Ramos (cell line): ENCODE measurements around the gene DCP1B.
"Not testable (repeated sequence)": the region's sequence is repeated elsewhere in the genome, so short reads cannot be mapped to it uniquely, and the experiment has no call there.

Experiments
- in situ Hi-C: fragments of 300-500 bp; cut with MboI; formaldehyde crosslinking; loops from one replicate; pipeline ENCODE4 v1.14.3; 2022; ENCODE audit warnings: low sequenced_read_pairs; ENCODE audit not compliant: unreplicated experiment

DCP1B gene

DNA sequence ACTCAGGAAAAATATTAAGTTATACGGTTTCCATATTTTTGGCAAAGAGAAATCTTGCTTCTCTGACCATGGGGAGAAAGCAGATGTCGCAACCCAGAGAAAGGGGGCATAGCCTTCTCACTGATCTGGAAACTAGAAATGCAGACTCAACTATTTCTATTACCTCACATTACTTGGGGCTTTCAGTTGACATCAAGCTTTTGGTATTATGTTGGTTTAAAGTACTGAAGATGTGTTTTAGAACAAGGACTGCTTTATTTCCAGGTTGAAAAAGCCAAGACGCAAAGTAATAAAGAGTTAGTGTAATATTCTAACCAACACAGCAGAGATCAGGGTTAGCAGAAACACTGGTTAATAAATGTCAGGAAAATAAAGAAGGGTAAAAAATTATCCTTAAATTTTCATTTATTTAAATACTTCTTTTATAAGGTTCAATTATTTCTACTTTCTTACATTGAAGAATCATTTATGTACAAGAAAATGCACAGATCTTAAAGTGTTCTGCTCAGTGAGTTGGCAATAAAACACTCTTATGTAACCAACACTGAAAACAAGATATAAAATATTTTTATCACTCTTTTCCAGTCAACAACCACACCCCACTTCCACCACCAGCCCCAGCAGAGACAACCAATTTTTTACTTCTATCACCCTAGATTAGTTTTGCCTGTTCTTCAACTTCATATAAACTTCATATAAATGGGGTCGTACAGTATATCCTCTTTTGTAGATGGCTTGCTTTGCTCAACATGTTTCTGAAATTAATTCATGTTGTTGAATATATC, 26.0 kb downstream of the DCP1B start:
- in situ Hi-C loops: no loop called here

DNA sequence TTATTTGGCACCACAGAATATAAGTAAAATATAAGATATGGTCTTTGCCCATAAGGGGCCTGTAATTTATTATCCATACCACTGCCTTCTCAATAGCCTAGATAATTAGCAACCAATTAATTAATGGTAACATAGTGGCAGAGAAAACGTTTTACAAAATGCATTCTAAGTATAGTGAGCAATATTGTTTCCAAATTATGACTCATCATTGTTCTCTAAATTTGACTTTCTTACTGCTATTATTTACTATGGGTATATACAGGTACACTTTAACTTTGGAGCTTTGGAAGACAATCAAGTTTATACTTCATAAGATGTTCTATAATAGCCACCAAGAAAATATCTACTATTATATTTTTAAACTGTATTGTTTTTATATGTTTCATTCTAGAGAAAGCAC, 26.7 kb downstream of the DCP1B start:
- in situ Hi-C loops: no loop called here

DNA sequence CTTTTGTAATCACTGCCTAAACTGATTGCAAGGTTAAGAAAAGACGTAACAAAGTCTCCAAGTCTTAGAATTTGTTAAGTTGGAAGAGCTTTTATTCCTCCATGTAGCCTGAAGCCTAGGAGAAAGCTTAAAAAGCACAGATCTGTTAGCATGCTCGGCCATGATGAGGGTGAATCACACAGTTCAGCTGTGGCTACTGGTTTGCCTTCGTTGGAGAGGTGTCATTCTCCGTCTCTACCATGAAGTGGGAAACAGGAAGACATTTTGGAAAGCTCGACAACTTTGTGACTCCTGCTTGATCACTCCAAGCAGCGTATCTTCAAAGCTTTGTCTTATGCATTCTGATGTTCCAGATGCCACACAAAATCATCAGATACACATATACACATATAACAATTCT, 27.1 kb downstream of the DCP1B start:
- in situ Hi-C loops: no loop called here

DNA sequence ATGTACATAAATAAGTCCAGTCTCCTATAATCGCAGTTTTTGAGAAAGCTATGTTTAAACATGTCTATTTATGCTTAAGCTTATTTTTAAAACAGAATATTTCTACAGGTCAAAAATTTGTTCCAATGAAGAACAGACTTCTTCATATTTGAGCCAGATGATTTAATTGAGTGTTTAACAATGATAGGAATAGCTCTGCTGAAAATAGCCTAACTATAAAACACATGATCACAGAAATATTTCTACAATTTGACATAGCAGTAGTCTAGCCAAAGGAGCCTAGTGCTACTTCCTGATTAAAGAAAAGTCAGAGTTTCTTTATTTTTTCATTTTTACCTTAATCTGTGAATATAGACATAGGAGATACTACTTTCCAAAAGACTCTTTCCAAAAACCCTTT, 29.4 kb downstream of the DCP1B start:
- in situ Hi-C loops: no loop called here

DNA sequence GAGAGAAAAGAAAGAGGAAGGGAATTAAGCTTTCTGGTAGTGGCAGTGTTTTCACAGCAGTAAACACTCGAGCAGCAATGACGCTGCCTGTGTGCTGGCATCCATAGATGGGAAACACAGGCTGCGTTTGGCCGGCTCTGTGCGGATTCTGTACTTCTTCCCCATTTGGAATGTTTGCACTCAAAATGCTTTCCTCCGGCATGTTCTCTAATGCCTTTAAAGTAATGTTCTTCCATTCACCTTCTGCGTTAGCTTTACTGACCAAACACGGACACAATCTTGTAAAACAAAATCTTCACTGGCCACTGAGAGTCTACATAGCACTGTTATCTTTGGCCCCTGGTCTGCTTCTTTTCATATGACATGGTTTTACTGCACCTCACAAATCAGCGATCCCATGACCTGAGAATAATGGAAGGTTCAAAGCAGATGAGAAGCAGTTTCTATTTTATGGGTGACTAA, 31.4 kb downstream of the DCP1B start:
- in situ Hi-C loops: no loop called here

DNA sequence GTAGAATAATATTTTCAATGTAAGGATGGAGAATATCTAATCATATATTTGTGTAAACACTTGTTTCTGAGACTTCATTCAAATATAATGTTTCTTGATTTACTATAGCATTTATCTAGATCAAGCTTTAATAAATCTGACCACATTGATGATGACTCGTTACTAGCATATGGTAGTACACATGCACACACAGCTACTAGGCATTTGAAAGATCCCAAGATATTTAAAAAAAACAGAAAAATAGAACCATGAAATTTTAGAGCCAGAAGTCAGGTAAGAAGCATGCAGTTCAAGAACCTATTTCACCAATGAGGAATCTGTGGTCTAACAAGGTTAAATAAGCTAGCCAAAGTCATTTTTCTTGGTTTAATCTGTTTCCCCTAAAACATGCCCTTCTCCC, 32.0 kb downstream of the DCP1B start:
- in situ Hi-C loops: no loop called here

DNA sequence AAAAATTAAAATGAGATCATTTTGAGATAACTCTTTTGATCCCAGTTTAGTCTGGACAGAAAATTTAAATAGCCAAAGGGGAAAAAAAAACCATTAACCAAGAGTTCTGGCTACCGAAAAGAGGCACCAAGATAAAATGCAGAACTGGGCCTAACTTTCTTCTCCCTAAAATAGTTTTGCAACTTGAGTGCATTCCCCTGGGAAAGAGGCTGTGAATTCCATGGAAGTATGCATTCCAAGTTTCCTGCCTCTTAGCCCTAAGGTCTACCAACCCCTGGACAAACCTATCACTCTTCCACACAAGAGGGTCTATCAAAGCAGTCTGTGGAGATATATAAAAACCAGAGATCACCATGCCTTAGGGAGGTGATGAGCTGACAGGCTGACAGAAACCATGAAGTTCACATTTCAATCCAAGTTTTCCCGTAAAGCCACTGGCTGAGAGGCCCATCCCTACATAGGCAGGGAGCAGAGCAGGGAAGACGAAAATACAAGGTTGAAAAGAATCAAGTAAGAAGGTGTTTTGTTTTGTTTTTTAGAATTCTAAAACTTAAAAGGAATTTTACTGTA, 33.8 kb downstream of the DCP1B start:
- in situ Hi-C loops: no loop called here

DNA sequence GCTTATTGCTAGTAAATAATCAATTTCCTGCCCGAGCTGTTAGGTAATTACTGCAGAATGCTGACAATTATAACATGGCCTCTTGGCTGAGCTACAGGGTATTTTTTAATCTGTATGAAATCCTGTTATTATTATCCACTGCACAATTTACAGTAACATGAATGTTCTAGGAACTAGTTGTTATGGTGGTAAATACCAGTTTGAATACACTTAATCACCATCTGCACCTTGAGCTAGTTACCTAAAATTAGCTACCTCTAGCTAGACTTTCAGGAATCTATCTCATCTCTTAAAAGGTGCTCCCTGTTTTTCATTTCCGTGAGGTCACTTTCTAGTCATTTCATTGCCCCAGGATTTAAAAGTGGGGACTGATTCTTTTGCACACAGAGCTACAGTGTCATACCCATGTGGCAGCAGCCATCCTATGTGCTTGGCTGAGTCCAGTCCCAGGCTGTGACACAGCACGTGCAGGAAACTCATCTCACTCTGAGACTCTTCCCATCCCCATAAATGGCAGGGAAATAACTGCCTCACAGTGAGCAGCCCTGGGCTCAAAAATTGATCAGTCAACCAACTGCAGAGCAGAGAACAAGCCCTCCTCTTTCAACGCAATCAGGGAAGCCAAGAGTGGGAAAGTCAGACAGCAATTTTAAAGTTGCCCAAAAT, 37.6 kb downstream of the DCP1B start:
- in situ Hi-C loops: no loop called here

DNA sequence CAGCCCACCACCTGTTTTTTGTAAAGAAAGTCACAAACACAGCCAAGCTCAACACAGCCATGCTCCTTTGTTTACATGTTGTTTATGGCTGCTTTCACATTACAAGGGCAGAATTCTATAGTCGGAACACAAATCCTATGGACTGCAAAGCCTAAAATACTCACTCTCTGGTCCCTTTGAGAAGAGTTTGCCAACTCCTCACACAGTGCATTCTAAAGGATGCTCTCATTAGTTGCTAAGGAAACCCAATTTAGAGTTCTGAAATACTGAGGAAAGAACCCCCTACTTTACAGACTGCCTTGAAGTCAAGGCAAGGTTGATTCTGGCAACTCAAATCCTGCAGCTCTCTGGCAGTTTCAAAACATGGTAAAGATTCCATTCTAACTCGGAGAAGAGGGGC, 38.3 kb downstream of the DCP1B start:
- in situ Hi-C loops: no loop called here

DNA sequence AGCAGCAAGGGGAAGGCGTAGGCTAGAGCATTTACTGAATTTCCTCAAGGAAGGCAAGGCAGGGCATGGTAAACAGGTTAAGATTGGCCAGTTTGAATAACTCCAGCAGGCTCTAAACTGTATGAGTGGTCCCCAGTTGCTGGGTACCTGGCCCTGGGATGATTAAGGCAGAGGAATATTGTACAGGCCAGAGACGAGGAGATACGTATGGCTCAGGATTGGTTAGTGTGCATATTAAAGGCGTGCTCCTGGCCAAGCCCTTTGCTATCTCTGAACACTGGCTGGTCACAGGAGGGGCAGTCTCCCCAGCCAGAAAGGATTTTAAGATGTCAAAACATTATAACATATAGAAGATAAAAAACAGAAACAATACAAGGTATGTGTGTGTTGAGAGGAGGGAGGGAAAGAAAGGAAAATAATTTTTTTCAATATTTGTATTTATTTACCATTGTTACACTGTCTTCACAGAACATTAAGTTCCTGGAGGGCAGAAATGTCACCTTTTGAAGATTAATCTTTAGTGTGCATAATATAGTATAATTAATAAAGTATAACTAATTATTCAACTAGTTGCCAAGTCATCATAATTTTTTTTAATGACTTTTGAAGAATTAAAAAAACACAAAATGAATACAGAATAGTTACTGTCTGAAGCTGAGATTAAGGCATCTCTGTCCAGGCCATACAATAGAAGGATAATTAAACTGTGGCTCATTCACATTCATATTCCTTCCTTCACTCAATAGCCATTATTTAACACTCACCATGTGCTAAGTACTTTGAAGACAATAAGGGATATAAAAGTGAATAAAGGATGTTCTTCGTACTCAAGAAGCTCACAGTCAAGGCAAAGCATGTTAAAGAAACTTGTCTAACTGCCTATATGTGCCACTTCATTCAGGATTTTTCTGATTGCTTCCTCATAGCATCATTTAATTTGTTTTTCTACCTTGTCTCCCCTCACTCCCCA, 41.9 kb downstream of the DCP1B start:
- in situ Hi-C loops: no loop called here

DNA sequence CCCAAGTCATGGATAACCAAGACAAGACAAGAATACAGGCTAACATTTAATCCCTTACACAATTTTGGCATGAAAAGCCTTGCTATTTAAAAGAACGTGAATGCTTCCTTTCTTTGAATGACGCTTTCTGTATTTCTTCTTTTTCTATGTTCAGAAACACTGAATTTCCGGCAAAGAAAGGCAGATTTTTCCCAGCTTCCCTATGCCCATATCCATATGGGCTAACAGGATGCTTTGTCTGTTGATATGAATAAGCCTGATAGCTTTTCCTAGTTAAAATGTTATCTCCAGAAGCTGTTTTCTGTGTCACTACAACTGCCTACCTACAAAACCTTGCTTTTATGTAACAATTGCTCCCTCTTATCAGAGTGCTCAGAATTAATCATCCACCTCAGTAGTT, 47.5 kb downstream of the DCP1B start:
- in situ Hi-C loops: no loop called here

DNA sequence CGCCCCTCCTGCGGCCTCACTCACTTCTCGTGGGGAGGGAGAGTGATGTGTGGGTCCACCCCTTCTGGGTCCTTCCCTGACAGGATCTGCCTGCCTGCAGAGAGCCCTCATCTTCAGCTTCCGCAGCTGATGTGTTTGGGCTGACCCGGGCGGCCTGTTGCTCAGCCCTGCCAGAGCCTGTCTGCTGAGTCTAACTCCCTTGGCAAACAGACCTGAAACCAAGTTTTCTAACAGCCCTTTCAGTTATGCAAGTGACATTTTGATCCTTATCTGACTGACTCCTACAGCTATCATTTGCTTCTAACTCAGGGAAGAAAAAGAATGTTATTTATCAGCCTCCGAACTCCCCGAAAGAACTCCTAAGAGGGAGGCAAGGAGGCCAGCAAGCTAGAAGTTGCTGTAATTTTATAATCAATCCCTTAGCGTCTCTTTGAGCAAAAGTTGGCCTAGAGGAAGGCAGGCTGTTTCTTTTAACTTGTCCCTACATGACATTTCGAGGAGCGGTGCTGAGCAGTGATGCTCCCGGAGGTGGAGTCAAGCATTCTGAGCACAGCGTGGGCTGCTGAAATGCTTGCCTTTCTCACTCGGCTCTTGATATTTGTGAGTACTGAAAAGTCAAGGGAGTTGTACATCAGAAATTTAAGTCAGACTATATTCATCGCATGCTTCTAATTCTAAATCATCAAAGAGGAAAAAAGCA, 54.3 kb downstream of the DCP1B start:
- in situ Hi-C loops: no loop called here

DNA sequence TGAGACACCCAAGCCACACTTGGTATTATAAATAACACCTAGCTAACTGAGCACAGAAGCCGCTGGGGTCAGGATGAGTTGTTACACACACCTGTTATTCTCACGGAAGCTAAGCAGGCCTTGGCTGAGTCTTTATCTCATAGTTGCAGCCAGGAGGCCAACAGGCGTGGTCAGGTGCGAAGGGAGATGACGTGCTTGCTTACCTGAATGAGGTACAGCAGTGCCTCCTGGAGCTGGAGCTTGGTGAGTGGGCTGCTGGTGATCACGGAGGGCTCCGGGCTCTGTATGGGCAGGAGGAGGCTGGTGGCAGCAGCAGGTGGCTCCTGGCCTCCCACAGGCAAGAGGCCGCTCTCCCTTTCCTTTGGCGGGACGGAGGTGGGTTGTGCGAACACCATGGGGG, 55.4 kb downstream of the DCP1B start:
- in situ Hi-C loops: no loop called here

DNA sequence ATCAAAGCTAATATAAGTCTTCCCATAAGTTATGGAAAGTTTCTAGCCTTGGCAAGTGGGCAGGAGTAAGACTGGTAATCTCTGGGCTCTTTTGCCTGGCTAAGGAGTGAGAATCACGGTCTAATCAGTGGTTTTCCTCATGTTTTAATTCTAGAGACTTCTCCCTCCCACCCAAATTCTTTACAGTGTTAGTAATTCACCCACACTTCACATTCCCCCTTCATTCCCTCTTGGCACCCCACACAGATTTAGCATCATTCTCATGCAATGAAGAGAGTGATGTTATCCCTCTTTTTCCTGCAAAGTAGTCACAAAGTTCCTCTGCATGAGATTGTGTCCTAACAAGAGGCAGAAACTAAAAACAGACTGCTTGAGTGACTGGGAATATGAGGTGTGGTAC, 57.2 kb downstream of the DCP1B start:
- in situ Hi-C loops: no loop called here

DNA sequence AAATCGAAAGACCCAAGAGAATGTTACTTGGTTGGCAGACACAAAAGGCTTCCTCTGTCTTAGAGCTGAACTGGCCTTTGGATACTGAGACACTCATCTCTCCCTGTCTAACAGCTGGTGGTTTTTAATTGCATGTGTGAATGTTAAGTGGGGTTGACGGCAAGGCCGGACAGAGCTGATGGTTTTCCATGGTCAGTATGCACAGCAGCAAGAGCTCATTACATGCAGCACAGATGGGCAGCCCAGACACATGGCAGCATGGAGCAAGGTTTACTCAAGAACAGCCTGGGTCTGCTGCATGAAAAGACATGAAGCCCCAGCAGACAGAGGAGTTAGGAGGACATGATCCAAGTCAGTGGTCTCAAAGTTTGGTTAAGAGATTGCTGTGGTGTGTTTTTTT, 58.0 kb downstream of the DCP1B start:
- in situ Hi-C loops: no loop called here

DNA sequence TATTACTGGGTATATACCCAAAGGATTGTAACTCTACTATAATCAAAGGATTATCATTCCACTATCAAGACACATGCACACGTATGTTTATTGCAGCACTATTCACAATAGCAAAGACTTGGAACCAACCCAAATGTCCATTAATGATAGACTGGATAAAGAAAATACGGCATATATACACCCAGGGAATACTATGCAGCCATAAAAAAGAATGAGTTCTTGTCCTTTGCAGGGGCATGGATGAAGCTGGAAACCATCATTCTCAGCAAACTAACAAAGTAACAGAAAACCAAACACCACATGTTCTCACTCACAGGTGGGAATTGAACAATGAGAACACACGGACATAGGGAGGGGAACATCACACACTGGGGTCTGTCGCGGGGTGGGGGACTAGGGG, 58.8 kb downstream of the DCP1B start:
- in situ Hi-C loops: not testable (repeated sequence)

DNA sequence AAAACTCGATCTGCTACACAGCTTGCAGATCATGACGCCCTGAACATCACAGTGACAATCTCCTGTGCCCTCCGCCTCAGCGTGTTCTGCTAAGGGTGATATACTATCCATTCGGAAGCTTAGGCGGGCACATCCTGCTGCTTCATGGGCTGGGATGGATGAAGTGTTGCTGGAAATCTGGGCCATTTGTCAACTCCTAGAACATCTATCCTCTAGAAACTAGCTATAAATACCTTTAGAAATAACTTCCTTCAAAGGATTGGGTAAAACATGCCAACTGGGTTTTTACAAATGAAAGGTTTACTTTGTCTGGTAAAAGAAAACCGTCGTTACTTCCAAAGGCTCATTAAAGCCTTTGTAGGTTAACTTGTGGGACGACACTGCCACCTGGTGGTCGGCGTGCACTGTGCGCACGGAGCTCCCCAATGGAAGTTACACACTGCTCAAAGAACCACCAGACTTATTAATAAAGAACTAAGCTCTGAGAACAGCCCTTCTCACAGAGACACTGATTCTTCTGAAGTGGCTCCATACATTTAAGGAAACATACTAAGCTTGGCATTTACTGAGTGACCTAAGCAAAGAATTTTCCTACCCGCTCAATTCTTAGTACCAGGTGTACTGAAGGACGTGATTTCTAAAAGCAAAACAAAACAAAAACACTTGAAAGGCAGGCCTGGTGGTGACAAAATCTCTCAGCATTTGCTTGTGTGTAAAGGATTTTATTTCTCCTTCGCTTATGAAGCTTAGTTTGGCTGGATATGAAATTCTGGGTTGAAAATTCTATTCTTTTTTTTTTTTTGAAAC, 64.3 kb downstream of the DCP1B start:
- in situ Hi-C loops: loop anchor here (5.0 kb wide), 2 partner anchors 133 to 293 kb away; no protein-coding TSS in a partner anchor

DNA sequence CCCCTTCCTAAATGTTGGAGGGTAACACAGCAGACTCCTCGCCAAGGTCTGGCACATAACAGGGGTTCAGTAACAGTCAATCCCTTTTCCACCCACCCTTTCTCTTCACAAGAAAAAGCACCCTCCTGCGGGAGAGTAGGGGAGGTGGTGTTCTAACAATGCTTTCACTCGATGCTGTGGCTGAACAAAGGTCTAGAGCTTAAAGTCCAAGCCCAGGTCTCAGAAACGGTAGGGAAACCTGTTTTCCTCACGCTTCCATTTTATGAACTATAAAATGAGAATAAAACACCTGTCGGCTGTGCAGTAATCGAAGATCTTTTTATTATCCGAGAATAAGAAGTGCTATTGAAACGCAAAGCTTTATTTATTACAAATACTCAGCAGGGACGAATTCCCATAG, 64.9 kb downstream of the DCP1B start:
- in situ Hi-C loops: loop anchor here (5.0 kb wide), 2 partner anchors 132 to 292 kb away; no protein-coding TSS in a partner anchor
